ENCODE measurements around the gene MEF2A. TPM values are rescaled to one million over a fixed set of nuclear protein-coding genes. Genes with fewer than 3 reads are reported as not detected.

Gene MEF2A
- total RNA-seq, 2 donors from 2014 or later, result 20.1 to 36.8 TPM

DNA sequence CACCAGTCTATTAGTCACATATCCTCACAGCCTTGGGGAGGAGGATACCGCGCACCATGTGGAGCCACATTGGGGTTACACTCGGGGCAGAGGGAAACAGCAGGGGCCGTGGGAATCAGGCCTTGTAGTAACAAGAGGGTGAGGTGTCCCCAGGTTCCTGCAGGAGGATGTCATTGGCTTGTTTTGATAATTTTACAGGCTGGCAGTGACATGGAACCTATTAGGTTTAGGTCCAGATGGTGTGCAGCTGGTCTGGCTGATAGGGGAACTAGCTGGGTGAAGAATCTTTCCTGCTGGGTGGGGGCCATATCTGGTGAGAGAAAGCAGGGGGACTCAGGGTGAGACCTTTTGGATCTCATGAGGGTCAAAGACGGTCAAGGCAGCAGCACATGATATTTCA lies 9.8 kb upstream of the MEF2A start:
- no peak overlapping the region for H3K27ac ChIP-seq
- no peaks in the 10 kb centered on the region for H3K9me3 ChIP-seq
- intact Hi-C loops (cut with DNase I), result no loop called here
- H3K36me3 ChIP-seq, result no peaks in the 10 kb centered on the region
- H3K4me3 ChIP-seq, result no peak overlapping the region
- H3K4me1 ChIP-seq, result no peaks in the 10 kb centered on the region
- TF ChIP-seq, protein P1, sequence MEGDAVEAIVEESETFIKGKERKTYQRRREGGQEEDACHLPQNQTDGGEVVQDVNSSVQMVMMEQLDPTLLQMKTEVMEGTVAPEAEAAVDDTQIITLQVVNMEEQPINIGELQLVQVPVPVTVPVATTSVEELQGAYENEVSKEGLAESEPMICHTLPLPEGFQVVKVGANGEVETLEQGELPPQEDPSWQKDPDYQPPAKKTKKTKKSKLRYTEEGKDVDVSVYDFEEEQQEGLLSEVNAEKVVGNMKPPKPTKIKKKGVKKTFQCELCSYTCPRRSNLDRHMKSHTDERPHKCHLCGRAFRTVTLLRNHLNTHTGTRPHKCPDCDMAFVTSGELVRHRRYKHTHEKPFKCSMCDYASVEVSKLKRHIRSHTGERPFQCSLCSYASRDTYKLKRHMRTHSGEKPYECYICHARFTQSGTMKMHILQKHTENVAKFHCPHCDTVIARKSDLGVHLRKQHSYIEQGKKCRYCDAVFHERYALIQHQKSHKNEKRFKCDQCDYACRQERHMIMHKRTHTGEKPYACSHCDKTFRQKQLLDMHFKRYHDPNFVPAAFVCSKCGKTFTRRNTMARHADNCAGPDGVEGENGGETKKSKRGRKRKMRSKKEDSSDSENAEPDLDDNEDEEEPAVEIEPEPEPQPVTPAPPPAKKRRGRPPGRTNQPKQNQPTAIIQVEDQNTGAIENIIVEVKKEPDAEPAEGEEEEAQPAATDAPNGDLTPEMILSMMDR (IDR thresholded peaks at IDR 0.05), result no peak
- no peaks in the 10 kb centered on the region for H3K27me3 ChIP-seq
- H3K9ac ChIP-seq (ENCODE audit: low read depth in 2 of 2, low read length in 2 of 2), result no peak overlapping the region
- no peak for DNase-seq

DNA sequence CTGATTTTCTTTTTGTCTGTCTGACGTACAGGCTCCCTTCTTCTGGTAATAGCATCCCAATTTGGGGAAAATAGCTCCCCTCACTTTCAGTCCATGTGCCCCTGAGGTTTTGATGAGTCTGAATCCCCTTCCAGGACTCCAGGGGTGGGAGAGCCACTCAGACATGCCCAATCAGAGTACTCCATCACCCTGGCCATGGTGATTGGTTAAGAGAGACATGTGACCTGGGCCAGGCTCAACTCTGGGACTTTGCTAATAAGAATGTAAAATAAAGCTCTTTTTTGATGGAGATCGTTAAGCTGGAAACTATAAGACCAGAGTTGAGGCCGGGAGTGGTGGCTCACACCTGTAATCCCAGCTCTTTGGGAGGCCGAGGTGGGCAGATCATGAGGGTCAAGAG lies 9.2 kb upstream of the MEF2A start:
- no peak for DNase-seq
- H3K9ac ChIP-seq (ENCODE audit: low read depth in 2 of 2, low read length in 2 of 2), result no peak overlapping the region
- TF ChIP-seq, protein P1 (IDR thresholded peaks at IDR 0.05), result no peak
- H3K36me3 ChIP-seq, result no peaks in the 10 kb centered on the region
- H3K27ac ChIP-seq, result no peak overlapping the region
- no peaks in the 10 kb centered on the region for H3K4me1 ChIP-seq
- intact Hi-C loops (cut with DNase I), result no loop called here
- H3K9me3 ChIP-seq, result no peaks in the 10 kb centered on the region
- no peak overlapping the region for H3K4me3 ChIP-seq
- no peaks in the 10 kb centered on the region for H3K27me3 ChIP-seq

DNA sequence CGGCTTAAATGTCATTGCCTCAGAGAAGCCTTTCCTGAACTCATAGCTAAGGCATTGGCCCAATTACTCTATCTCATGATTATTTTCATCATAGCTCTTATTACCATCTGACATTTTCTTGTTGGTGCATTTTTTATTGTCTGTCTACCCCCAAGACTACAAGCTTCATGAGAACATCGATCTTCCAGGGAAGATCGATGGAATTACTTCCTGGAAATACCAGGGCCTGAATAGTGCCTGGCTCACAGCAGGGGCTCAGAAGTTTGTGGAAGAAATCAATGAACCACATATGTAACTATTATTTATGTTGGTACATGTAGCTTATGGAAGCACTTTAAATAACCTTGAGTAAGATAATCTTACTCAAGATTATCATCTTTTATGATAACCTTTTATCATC lies 7.7 kb upstream of the MEF2A start:
- no peak for DNase-seq
- TF ChIP-seq, protein P1 (IDR thresholded peaks at IDR 0.05), result no peak
- H3K4me3 ChIP-seq, result no peak overlapping the region
- no peak overlapping the region for H3K9ac ChIP-seq (ENCODE audit: low read depth in 2 of 2, low read length in 2 of 2)
- H3K27me3 ChIP-seq, result no peaks in the 10 kb centered on the region
- intact Hi-C loops (cut with DNase I), result no loop called here
- H3K9me3 ChIP-seq, result no peaks in the 10 kb centered on the region
- H3K36me3 ChIP-seq, result no peaks in the 10 kb centered on the region
- no peaks in the 10 kb centered on the region for H3K4me1 ChIP-seq
- no peak overlapping the region for H3K27ac ChIP-seq

DNA sequence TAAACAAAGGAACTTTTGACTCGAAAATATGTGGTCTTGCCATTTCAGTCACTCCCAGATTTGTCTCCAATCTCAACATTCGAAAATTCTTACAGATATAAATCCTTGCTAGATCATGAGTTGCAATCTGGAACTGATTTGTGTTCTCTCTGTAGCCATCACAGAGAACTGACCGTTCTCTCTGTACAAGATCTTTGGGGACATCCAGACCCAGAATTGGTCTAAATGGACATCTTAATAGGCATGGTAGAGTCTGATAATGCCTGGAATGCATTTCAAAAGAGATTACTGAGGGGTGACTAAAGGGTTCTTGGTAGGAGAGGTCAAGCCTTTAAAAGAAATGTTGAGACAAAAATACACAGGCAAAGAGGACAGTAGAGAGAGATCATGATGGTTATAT lies 7.2 kb upstream of the MEF2A start:
- H3K9me3 ChIP-seq, result no peaks in the 10 kb centered on the region
- no peak for DNase-seq
- intact Hi-C loops (cut with DNase I), result no loop called here
- no peak overlapping the region for H3K4me3 ChIP-seq
- no peaks in the 10 kb centered on the region for H3K27me3 ChIP-seq
- H3K4me1 ChIP-seq, result no peaks in the 10 kb centered on the region
- no peaks in the 10 kb centered on the region for H3K36me3 ChIP-seq
- TF ChIP-seq, protein P1 (IDR thresholded peaks at IDR 0.05), result no peak
- no peak overlapping the region for H3K9ac ChIP-seq (ENCODE audit: low read depth in 2 of 2, low read length in 2 of 2)
- H3K27ac ChIP-seq, result no peak overlapping the region

DNA sequence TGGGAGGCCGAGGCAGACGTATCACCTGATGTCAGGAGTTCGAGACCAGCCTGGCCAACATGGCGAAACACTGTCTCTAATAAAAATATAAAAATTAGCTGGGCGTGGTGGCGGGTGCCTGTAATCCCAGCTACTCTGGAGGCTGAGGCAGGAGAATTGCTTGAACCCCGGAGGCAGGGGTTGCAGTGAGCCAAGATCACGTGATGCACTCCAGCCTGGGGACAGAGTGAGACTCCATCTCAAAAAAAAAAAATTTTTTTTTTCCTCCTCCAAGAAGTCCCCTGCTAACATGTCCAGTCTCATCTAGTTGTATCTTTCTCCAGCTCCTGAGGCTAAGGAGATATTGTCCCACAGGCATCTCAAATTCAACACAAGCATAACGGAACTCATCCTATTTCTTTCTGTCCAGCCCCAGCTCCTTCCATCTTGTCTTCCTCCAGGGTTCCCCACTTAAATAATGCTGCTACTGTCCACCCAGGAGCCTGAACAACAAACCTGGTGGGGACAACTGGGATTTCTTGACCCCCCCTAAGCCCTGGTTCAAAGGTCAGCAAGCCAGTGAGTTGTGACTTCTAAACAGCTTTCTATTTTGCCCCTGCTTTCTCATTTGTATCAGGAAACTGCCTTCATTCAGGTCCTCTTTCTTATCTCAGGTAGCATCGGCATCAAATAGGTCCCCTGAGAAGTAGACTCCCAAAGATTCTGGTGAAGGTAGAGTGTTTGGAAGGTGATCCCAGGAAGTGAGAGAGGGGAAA lies 4.1 kb upstream of the MEF2A start:
- Histone ChIP-seq H3K9ac (ENCODE audit: low read depth in 2 of 2, low read length in 2 of 2) (no peak overlapping the region), H3K9me3 (no peaks in the 10 kb centered on the region), H3K27me3 (no peaks in the 10 kb centered on the region), H3K36me3 (no peaks in the 10 kb centered on the region), H3K27ac (no peak overlapping the region), H3K4me1 (no peaks in the 10 kb centered on the region), H3K4me3 (no peak overlapping the region)
- no peak for DNase-seq
- TF ChIP-seq, protein P1 (IDR thresholded peaks at IDR 0.05), result no peak
- intact Hi-C loops (cut with DNase I), result no loop called here

Measured in colonic mucosa (tissue), 4 donors.